HG03196 (cell line): Measurements from ENCODE around the gene RCE1.

Experiments
- ATAC-seq: cut with Tn5 transposase; IDR thresholded peaks from one replicate; pipeline ENCODE4 v1.9.1; 2021; ENCODE audit not compliant: unreplicated experiment

RCE1 gene

DNA sequence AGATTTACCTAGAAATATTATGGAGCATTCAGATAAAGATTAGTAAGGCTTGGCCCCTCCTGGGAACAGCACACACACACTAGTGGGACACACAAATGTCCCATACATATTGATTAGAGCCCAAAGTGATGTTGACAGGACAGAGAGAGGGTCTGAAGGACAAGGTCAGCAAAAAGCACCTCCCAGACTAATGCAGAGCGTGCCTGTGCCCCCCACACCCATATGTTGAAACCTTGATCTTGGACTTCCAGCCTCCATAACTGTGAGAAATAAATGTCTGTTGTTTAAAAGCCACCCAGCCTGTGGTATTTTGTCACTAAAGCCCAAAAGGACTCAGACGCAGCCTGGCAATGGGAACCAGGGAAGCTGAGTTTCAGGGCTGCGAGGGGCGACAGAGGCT lies 41.2 kb downstream of the RCE1 start:
- no peak for ATAC-seq

DNA sequence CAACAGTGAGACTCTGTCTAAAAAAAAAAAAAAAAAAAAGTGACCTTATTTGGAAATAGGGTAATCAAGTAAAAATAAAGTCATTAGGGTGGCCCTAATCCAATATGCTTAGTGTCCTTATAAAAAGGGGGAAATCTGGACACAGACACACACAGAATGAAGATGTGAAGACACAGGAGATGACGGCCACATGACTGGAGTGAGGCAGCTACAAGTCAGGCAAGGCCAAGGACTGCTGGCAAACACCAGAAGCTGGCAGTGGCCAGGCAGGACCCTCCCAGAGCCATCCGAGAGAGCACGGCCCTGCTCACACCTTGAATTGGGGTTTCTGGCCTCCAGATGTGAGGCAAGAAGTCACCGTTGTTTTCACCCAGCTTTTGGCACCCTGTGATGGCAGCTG lies 42.2 kb downstream of the RCE1 start:
- no peak for ATAC-seq

- no peak for ATAC-seq
Measured at GRCh38 chr11:66885950-66886440, 42.8 kb downstream of the RCE1 start.

- ATAC-seq: no peak
Measured at GRCh38 chr11:66886671-66887221, 43.5 kb downstream of the RCE1 start.

- ATAC-seq: no peak
Measured at GRCh38 chr11:66887526-66887925, 44.3 kb downstream of the RCE1 start.

DNA sequence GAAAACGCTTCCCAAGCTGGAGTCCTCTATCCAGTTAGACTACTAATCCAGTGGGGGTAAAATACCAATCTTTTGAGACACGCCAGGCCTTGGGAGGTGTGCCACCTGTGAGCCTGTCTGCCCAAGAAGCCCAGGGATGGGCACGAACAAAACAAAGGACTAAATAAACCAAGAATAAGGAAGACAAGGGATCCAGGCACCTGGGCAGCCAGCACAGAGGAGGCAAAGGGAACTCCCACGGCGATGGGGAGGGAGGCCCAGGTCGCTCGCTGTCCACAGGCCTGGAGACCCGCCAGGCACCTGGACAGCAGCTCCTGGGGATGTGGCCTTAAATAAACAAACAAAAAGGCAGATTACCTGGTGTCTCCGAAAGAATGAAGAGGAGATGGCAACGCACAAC lies 45.0 kb downstream of the RCE1 start:
- no peak for ATAC-seq

GRCh38 chr11:66889960-66890359 lies 46.7 kb downstream of the RCE1 start:
- ATAC-seq: no peak

- ATAC-seq: peak; percentile 87
Measured at GRCh38 chr11:66891851-66892660, 48.8 kb downstream of the RCE1 start.

GRCh38 chr11:66892911-66893310 lies 49.7 kb downstream of the RCE1 start:
- no peak for ATAC-seq

DNA sequence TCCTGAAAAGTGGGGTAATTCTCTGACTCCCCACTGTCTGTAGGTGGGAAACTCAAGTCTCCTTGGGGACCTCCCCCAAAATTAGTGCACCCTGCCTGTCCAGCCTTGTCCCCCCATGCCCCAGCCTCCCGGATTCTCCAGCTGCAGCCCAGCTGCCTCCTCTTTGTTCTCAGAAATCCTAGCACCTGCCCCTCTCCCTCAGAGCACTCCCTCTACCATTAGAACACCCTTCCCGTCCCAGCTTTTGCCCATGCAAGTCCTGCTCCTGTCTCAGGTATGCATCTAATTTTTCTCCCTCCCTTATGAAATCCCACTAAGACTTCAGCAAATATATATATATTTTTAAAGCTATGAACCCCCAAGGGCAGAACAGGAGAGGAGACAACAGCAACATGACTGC lies 50.9 kb downstream of the RCE1 start:
- no peak for ATAC-seq
